PC-3 (cell line): Measurements from ENCODE around the gene TEAD1. TPM values are rescaled to one million over a fixed set of nuclear protein-coding genes. Genes with fewer than 3 reads are reported as not detected.

ENCODE experiments used
- ATAC-seq: fragments of 200-7000 bp; cut with Tn5 transposase; 2 replicates; pipeline ENCODE4 v1.9.1; 2020; ENCODE audit warnings: mild to moderate bottlenecking, moderate library complexity
- BruUV-seq: library from RNA; stranded (reverse); fragments of 400-500 nt; replicated peaks from 2 replicates; lab custom pipeline; 2021; lab: Mats Ljungman, UMichigan
- CTCF ChIA-PET: fragments of 300-600 bp; sonication (Branson Sonifier 250); formaldehyde crosslinking; loops from one replicate; lab custom pipeline; 2022; ENCODE audit warnings: antibody characterized with exemption; lab: Charles Lee
- POLR2A ChIA-PET: fragments of 300-600 bp; sonication (Branson Sonifier 250); formaldehyde crosslinking; loops from one replicate; lab custom pipeline; 2022; ENCODE audit warnings: antibody characterized with exemption; ENCODE audit not compliant: unreplicated experiment; lab: Charles Lee
- DNase-seq: peaks from one replicate; pipeline ENCODE4 v3.0.0-alpha.2; 2015
- H2AFZ ChIP-seq: fragments of 300-600 bp; sonication (generic); 2 replicates; pipeline ENCODE4 v1.6.0; 2016; ENCODE audit warnings: antibody characterized with exemption, low read length
- H3F3A ChIP-seq: fragments of 300-600 bp; sonication (generic); one replicate; pipeline ENCODE4 v1.6.0; 2017; ENCODE audit warnings: antibody characterized with exemption, low read length, control low read depth, mild to moderate bottlenecking; ENCODE audit not compliant: unreplicated experiment
- H3K27ac ChIP-seq: fragments of 300-600 bp; sonication (generic); 2 replicates; pipeline ENCODE4 v1.5.1; 2016; ENCODE audit warnings: mild to moderate bottlenecking, low read length
- H3K27me3 ChIP-seq: fragments of 300-600 bp; sonication (generic); 2 replicates; pipeline ENCODE4 v1.6.1; 2016; ENCODE audit warnings: low read length, mixed read lengths
- H3K36me3 ChIP-seq: fragments of 300-600 bp; sonication (generic); 2 replicates; pipeline ENCODE4 v1.6.1; 2016; ENCODE audit warnings: low read depth, mixed run types, low read length, mixed read lengths
- H3K4me1 ChIP-seq: fragments of 300-600 bp; sonication (generic); 2 replicates; pipeline ENCODE4 v1.5.1; 2016; ENCODE audit warnings: low read length; ENCODE audit not compliant: insufficient read depth
- H3K4me2 ChIP-seq: fragments of 300-600 bp; sonication (generic); 2 replicates; pipeline ENCODE4 v1.6.0; 2016; ENCODE audit warnings: low read length
- H3K4me3 ChIP-seq: fragments of 300-600 bp; sonication (generic); 2 replicates; pipeline ENCODE4 v1.5.1; 2016; ENCODE audit warnings: mild to moderate bottlenecking, low read length, mixed read lengths
- H3K79me2 ChIP-seq: fragments of 300-600 bp; sonication (generic); 2 replicates; pipeline ENCODE4 v1.6.1; 2017; ENCODE audit warnings: low read length, mixed read lengths
- H3K9ac ChIP-seq: fragments of 300-600 bp; sonication (generic); 2 replicates; pipeline ENCODE4 v1.6.0; 2016; ENCODE audit warnings: mild to moderate bottlenecking, low read length
- H3K9me2 ChIP-seq: fragments of 300-600 bp; sonication (generic); replicated peaks from 2 replicates; pipeline ENCODE4 v1.6.1; 2016; ENCODE audit warnings: mixed run types, low read length, mixed read lengths
- H3K9me3 ChIP-seq: fragments of 300-600 bp; sonication (generic); 2 replicates; pipeline ENCODE4 v1.6.1; 2016; ENCODE audit warnings: low read length, mixed read lengths
- H4K20me1 ChIP-seq: fragments of 300-600 bp; sonication (generic); 2 replicates; pipeline ENCODE4 v1.6.1; 2016; ENCODE audit warnings: low read length, mixed read lengths
- EZH2 ChIP-seq: fragments of 300-600 bp; sonication (generic); IDR thresholded peaks from one replicate; pipeline ENCODE4 v1.6.1; 2017; ENCODE audit warnings: antibody characterized with exemption, mild to moderate bottlenecking, low read length; ENCODE audit not compliant: unreplicated experiment
- EZH2phosphoT487 ChIP-seq: fragments of 300-600 bp; sonication (generic); IDR thresholded peaks from 2 replicates; pipeline ENCODE4 v1.6.1; 2018; ENCODE audit warnings: mild to moderate bottlenecking, antibody characterized with exemption, low read length, borderline replicate concordance
- intact Hi-C: fragments of 100-400 bp; cut with micrococcal nuclease; formaldehyde crosslinking; loops from 2 replicates; pipeline ENCODE4 v1.9.0; 2023
- total RNA-seq: library from RNA; depleted of rRNA; stranded (reverse); fragments of >200 nt; gene quantifications from 2 replicates; pipeline ENCODE4 v1.2.3, GENCODE V29; 2014
- TF ChIP-seq, protein P1 (sequence below): fragments of 300-600 bp; sonication (generic); conservative IDR thresholded peaks from 2 replicates; pipeline ENCODE4 v1.5.1; 2017; ENCODE audit warnings: antibody characterized with exemption, low read depth, mild to moderate bottlenecking, low read length

The TEAD1 gene
- total RNA-seq, 1 experiment from 2014 or later: 70.2 TPM

DNA sequence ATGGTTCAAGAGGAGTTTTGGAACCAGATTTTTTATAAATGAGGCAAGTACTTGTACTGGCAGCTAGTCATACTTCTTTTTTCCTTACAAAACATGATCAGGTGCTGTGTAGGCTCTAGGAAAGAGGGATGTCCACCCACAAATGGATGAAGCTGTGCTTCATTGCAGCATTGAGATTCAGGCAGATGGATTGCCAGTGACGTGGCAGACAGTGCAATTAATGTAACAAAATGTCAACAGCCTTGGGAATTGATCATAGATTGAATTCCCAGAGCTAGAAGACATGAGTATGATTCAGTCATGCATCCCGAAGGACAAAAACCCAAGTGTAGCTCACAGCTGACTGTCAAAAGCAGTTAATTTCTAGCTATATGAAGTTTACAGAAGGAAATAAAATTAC lies 235.7 kb downstream of the TEAD1 start:
- Histone ChIP-seq H4K20me1 (0 out of 2 replicates have a peak, but pooled peaks cover 4% of the 10 kb centered on the region), H3K36me3 (peaks cover 4% of the 10 kb centered on the region; the same call in 1 of the 2 replicates)
- POLR2A ChIA-PET: no interaction called here

DNA sequence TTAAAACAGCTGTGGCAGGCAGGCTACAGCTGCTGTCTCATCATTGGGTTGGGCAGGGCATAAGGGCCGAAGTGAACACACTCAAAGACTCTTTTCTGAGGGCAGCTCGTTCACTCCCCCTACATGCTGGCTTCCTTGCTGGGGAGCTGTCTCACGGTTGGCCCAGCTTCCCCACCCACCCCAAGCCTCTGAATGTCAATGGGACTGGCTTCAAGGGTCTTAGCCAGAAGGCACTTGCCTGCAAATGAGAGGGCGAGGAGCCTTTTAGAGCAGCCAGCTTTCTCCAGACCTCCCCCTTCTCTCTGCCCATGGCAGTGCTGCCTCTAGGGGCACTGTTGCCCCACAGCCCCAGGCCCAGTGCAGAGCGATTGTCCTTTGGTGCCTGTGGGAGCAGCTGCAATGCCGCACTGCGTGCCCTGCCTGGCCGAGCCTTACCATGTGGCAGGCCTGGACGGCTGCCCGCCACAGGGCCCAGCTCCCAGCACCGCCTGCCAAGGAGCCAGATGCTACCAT lies 240.2 kb downstream of the TEAD1 start:
- BruUV-seq: no TSS peak
- no peaks in the 10 kb centered on the region for H3K9me3 ChIP-seq
- ChIA-PET CTCF (interaction anchor here (0.8 kb wide), 1 partner anchor 48 kb away, joined by 6 read pairs; no protein-coding TSS in a partner anchor), POLR2A (no interaction called here)
- DNase-seq (peak; percentile 30), ATAC-seq (peak; percentile 68)
- no peaks in the 10 kb centered on the region for H3K4me1 ChIP-seq
- no peak overlapping the region for H3K4me3 ChIP-seq
- no peaks in the 10 kb centered on the region for H3F3A ChIP-seq
- no peak for TF ChIP-seq EZH2
- TF ChIP-seq EZH2phosphoT487: no peak
- TF ChIP-seq, protein P1, sequence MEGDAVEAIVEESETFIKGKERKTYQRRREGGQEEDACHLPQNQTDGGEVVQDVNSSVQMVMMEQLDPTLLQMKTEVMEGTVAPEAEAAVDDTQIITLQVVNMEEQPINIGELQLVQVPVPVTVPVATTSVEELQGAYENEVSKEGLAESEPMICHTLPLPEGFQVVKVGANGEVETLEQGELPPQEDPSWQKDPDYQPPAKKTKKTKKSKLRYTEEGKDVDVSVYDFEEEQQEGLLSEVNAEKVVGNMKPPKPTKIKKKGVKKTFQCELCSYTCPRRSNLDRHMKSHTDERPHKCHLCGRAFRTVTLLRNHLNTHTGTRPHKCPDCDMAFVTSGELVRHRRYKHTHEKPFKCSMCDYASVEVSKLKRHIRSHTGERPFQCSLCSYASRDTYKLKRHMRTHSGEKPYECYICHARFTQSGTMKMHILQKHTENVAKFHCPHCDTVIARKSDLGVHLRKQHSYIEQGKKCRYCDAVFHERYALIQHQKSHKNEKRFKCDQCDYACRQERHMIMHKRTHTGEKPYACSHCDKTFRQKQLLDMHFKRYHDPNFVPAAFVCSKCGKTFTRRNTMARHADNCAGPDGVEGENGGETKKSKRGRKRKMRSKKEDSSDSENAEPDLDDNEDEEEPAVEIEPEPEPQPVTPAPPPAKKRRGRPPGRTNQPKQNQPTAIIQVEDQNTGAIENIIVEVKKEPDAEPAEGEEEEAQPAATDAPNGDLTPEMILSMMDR: peak; percentile 73
- no peaks in the 10 kb centered on the region for H3K9me2 ChIP-seq
- no peak overlapping the region for H2AFZ ChIP-seq
- intact Hi-C loops: no loop called here
- no peak overlapping the region for H3K4me2 ChIP-seq
- H4K20me1 ChIP-seq: no peaks in the 10 kb centered on the region
- no peak overlapping the region for H3K27ac ChIP-seq
- no peak overlapping the region for H3K9ac ChIP-seq
- H3K27me3 ChIP-seq: no peaks in the 10 kb centered on the region
- H3K36me3 ChIP-seq: peaks cover 4% of the 10 kb centered on the region; the same call in 1 of the 2 replicates
- no peaks in the 10 kb centered on the region for H3K79me2 ChIP-seq

More for the DNA sequence above, 235.7 kb downstream of the TEAD1 start:
- no TSS peak for BruUV-seq
- DNase-seq: no peak
- H3K9ac ChIP-seq: no peak overlapping the region
- intact Hi-C loops: loop anchor here (5.0 kb wide), 1 partner anchor 52 kb away; no protein-coding TSS in a partner anchor
- H3K9me3 ChIP-seq: no peaks in the 10 kb centered on the region
- H3F3A ChIP-seq: no peaks in the 10 kb centered on the region
- 0 out of 2 replicates have a peak, but pooled peaks cover 4% of the 10 kb centered on the region for H3K79me2 ChIP-seq
- H3K27me3 ChIP-seq: no peaks in the 10 kb centered on the region
- TF ChIP-seq EZH2 (no peak), EZH2phosphoT487 (no peak)
- TF ChIP-seq, protein P1: no peak
- peaks cover 14% of the 10 kb centered on the region for H3K4me1 ChIP-seq
- no peak for ATAC-seq
- no peak overlapping the region for H3K27ac ChIP-seq
- no peaks in the 10 kb centered on the region for H3K9me2 ChIP-seq
- no peak overlapping the region for H3K4me3 ChIP-seq
- CTCF ChIA-PET: no interaction called here
- no peak overlapping the region for H2AFZ ChIP-seq
- H3K4me2 ChIP-seq: no peak overlapping the region

DNA sequence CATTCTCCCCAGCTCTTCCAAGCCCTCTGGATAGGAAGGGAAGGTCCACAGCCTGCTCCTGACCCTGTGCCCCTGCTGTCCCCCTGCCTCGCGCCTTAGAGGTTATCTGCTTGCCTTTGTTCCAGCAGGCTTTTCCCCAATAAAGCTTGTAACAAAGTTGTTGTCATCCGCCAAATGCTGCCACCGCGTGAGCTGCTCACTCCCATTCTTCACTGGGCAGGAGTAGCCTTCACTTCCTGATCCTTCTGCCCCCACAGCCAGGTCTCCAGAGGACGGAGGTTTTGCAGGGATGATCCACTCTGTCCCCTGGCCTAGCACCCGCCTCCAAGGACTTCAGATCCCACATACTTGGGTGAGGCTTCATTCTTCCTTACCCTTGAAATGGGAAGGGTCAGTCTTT lies 240.9 kb downstream of the TEAD1 start:
- intact Hi-C loops: no loop called here
- ATAC-seq: no peak
- Histone ChIP-seq H3F3A (no peaks in the 10 kb centered on the region), H4K20me1 (no peaks in the 10 kb centered on the region), H3K4me3 (no peak overlapping the region), H2AFZ (no peak overlapping the region), H3K79me2 (no peaks in the 10 kb centered on the region), H3K4me2 (no peak overlapping the region), H3K9me3 (no peaks in the 10 kb centered on the region), H3K36me3 (peaks cover 4% of the 10 kb centered on the region; the same call in 1 of the 2 replicates), H3K4me1 (no peaks in the 10 kb centered on the region), H3K9ac (no peak overlapping the region), H3K9me2 (no peaks in the 10 kb centered on the region), H3K27ac (no peak overlapping the region), H3K27me3 (no peaks in the 10 kb centered on the region)
- TF ChIP-seq EZH2 (no peak), EZH2phosphoT487 (no peak)
- TF ChIP-seq, protein P1: no peak
- no TSS peak for BruUV-seq
- POLR2A ChIA-PET: no interaction called here
- DNase-seq: no peak
- CTCF ChIA-PET: no interaction called here
